GM12891 (cell line): ENCODE data around the gene SMIM35.

Source experiments
- PAX5 ChIP-seq: IDR thresholded peaks from 2 replicates; pipeline ENCODE4 v1.6.1; 2011; ENCODE audit warnings: low read length, moderate library complexity, mild to moderate bottlenecking; ENCODE audit not compliant: insufficient read depth, severe bottlenecking
- POLR2A ChIP-seq: IDR thresholded peaks from 2 replicates; pipeline ENCODE4 v1.6.1; 2011; ENCODE audit warnings: low read depth, low read length, control low read depth
- POLR2AphosphoS5 ChIP-seq: IDR thresholded peaks from 2 replicates; pipeline ENCODE4 v1.6.1; 2011; ENCODE audit warnings: low read depth, low read length, control low read depth
- POU2F2 ChIP-seq: IDR thresholded peaks from 2 replicates; pipeline ENCODE4 v1.6.1; 2011; ENCODE audit warnings: low read depth, mild to moderate bottlenecking, control low read depth, low read length, moderate library complexity
- SPI1 ChIP-seq: IDR thresholded peaks from 2 replicates; pipeline ENCODE4 v1.6.1; 2011; ENCODE audit warnings: low read depth, low read length, control low read depth
- TAF1 ChIP-seq: IDR thresholded peaks from 2 replicates; pipeline ENCODE4 v1.6.1; 2011; ENCODE audit warnings: low read depth, low read length, control low read depth

DNA sequence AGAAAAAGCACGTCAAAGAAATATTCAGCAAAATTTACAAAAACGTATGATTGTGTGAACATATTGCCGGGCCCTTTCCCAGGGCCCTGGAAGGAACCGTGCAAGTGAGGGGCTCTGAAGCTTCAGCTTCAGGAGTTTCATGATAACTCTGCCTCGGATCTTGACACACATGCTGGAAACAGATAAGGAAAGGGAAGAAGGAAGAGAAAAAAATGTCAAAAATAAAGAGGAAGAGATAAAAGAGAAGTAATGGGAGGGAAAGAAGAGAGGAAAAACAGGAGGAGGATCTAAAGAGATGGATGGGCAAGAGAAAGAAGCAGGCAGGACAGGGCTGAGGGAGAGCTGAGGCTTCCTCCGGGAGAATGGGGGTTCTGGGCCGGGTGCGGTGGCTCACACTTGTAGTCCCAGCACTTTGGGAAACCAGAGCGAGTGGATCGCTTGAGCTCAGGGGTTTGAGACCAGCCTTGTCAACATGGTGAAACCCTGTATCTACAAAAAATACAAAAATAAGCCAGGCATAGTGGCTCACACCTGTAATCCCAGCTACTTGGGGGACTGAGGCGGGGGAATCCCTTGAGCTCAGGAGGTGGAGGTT, 12.6 kb downstream of the SMIM35 start:
- TF ChIP-seq POLR2A (no peak), POLR2AphosphoS5 (no peak), TAF1 (no peak), SPI1 (no peak), POU2F2 (no peak), PAX5 (no peak)
